SK-N-SH (cell line): Measurements from ENCODE around the gene CBX1. TPM values are rescaled to one million over a fixed set of nuclear protein-coding genes. Genes with fewer than 3 reads are reported as not detected.

ENCODE experiments used
- CTCF ChIA-PET: fragments of 300-600, 350-600 bp; formaldehyde crosslinking; extraction: SDS; loops from one replicate; lab custom pipeline; 2021; lab: Yijun Ruan, JAX
- POLR2A ChIA-PET: fragments of 350-600 bp; sonication (Branson Sonifier 250); formaldehyde crosslinking; extraction: SDS; loops from one replicate; lab custom pipeline; 2020; ENCODE audit warnings: antibody characterized with exemption, inconsistent platforms; lab: Yijun Ruan, JAX
- DNase-seq: peaks from one replicate; pipeline ENCODE4 v3.0.0; 2012
- H2AFZ ChIP-seq: fragments of 200-600 bp; sonication (generic); 2 replicates; pipeline ENCODE4 v1.8.1; 2016; ENCODE audit warnings: antibody characterized with exemption, mild to moderate bottlenecking, low read depth
- H3F3A ChIP-seq: fragments of 200-600 bp; sonication (generic); replicated peaks from 2 replicates; pipeline ENCODE3; 2016; ENCODE audit warnings: antibody characterized with exemption, mild to moderate bottlenecking; ENCODE audit not compliant: insufficient read depth
- H3K27ac ChIP-seq, 2 experiments: fragments of 200-500 bp in 1 of 2; fragments of 200-600 bp in 1 of 2; sonication (Bioruptor generic) in 1 of 2; sonication (generic), shearing (Covaris generic) in 1 of 2; 2 replicates each; pipeline versions ENCODE4 v1.5.1 to v1.6.1; 2014 to 2016; ENCODE audit warnings: low read depth in 2 of 2, inconsistent platforms in 1 of 2, low read length in 1 of 2, mild to moderate bottlenecking in 1 of 2, mixed read lengths in 1 of 2
- H3K27me3 ChIP-seq: fragments of 200-600 bp; sonication (generic), shearing (Covaris generic); 2 replicates; pipeline ENCODE4 v1.6.1; 2016; ENCODE audit warnings: mixed run types; ENCODE audit not compliant: insufficient read depth
- H3K36me3 ChIP-seq, 2 experiments: fragments of 200-500 bp in 1 of 2; fragments of 200-600 bp in 1 of 2; sonication (Bioruptor generic) in 1 of 2; sonication (generic) in 1 of 2; replicated peaks in 1 of 2; 2 replicates each; pipeline versions ENCODE3 to v1.5.1; 2014 to 2016; ENCODE audit warnings: low read length in 1 of 2, mild to moderate bottlenecking in 1 of 2; ENCODE audit not compliant: insufficient read depth in 2 of 2, control insufficient read depth in 1 of 2
- H3K4me1 ChIP-seq, 2 experiments: fragments of 200-500 bp in 1 of 2; fragments of 200-600 bp in 1 of 2; sonication (Bioruptor generic) in 1 of 2; sonication (generic), shearing (Covaris generic) in 1 of 2; 2 replicates each; pipeline versions ENCODE4 v1.5.1 to v1.6.1; 2014 to 2016; ENCODE audit warnings: low read depth in 1 of 2, low read length in 1 of 2, mixed run types in 1 of 2; ENCODE audit not compliant: insufficient read depth in 2 of 2, control insufficient read depth in 1 of 2
- H3K4me2 ChIP-seq: fragments of 200-600 bp; sonication (generic), shearing (Covaris generic); 2 replicates; pipeline ENCODE4 v1.6.1; 2017; ENCODE audit warnings: mixed run types
- H3K4me3 ChIP-seq, 2 experiments: fragments of 200-500 bp in 1 of 2; fragments of 200-600 bp in 1 of 2; sonication (Bioruptor generic) in 1 of 2; sonication (generic), shearing (Covaris generic) in 1 of 2; 2 replicates each; pipeline versions ENCODE4 v1.5.1 to v1.8.1; 2014 to 2016; ENCODE audit warnings: low read depth in 2 of 2, inconsistent platforms in 1 of 2, low read length in 1 of 2, mild to moderate bottlenecking in 1 of 2, mixed read lengths in 1 of 2, moderate library complexity in 1 of 2
- H3K79me2 ChIP-seq: fragments of 200-600 bp; sonication (generic); 2 replicates; pipeline ENCODE4 v1.8.1; 2017; ENCODE audit warnings: mild to moderate bottlenecking; ENCODE audit not compliant: insufficient read depth
- H3K9ac ChIP-seq: fragments of 200-600 bp; sonication (generic); 2 replicates; pipeline ENCODE4 v1.6.1; 2017; ENCODE audit warnings: mixed run types
- H3K9me2 ChIP-seq: fragments of 200-600 bp; sonication (generic); 2 replicates; pipeline ENCODE4 v1.6.1; 2017; ENCODE audit warnings: mixed run types
- H3K9me3 ChIP-seq: fragments of 200-600 bp; sonication (generic); 2 replicates; pipeline ENCODE4 v1.6.1; 2017; ENCODE audit warnings: mixed run types, mild to moderate bottlenecking, moderate library complexity
- H4K20me1 ChIP-seq: fragments of 200-600 bp; sonication (generic); 2 replicates; pipeline ENCODE4 v1.6.1; 2017; ENCODE audit warnings: mild to moderate bottlenecking, mixed run types; ENCODE audit not compliant: insufficient read depth
- CHD2 ChIP-seq: fragments of 150-350 bp; IDR thresholded peaks from 2 replicates; pipeline ENCODE4 v1.6.1; 2018; ENCODE audit warnings: low read length; ENCODE audit not compliant: partially characterized antibody
- EZH2phosphoT487 ChIP-seq: fragments of 200-600 bp; sonication (generic); IDR thresholded peaks from 2 replicates; pipeline ENCODE4 v1.6.1; 2017; ENCODE audit warnings: low read depth, mixed run types, mild to moderate bottlenecking, antibody characterized with exemption, moderate library complexity, borderline replicate concordance
- FOSL2 ChIP-seq: IDR thresholded peaks from 2 replicates; pipeline ENCODE4 v1.4.0; 2012; ENCODE audit warnings: low read depth, mild to moderate bottlenecking, moderate library complexity, borderline replicate concordance
- FOXJ3 ChIP-seq: sonication (generic); formaldehyde crosslinking; IDR thresholded peaks from 2 replicates; pipeline ENCODE4 v1.5.1; 2020; ENCODE audit warnings: mild to moderate bottlenecking, missing genetic modification reagents
- GABPA ChIP-seq: IDR thresholded peaks from 2 replicates; pipeline ENCODE4 v1.4.0; 2012; ENCODE audit warnings: low read depth, mild to moderate bottlenecking
- GATA2 ChIP-seq: sonication (generic); formaldehyde crosslinking; IDR thresholded peaks from 2 replicates; pipeline ENCODE4 v1.5.0; 2020; ENCODE audit warnings: mild to moderate bottlenecking, missing genetic modification reagents
- MXI1 ChIP-seq: IDR thresholded peaks from 2 replicates; pipeline ENCODE4 v1.6.1; 2012; ENCODE audit warnings: mild to moderate bottlenecking, low read depth, low read length, improper control_type of control experiment
- NRF1 ChIP-seq: IDR thresholded peaks from 2 replicates; pipeline ENCODE4 v1.6.1; 2012; ENCODE audit warnings: low read depth, mild to moderate bottlenecking, low read length
- RAD21 ChIP-seq: IDR thresholded peaks from 2 replicates; pipeline ENCODE4 v1.6.1; 2012; ENCODE audit warnings: mild to moderate bottlenecking, low read length
- SMC3 ChIP-seq: IDR thresholded peaks from 2 replicates; pipeline ENCODE4 v1.6.1; 2012; ENCODE audit warnings: low read depth, low read length, improper control_type of control experiment
- TAF1 ChIP-seq: IDR thresholded peaks from 2 replicates; pipeline ENCODE4 v1.6.1; 2012; ENCODE audit warnings: low read depth, mild to moderate bottlenecking, low read length, moderate library complexity, borderline replicate concordance
- TCF12 ChIP-seq: IDR thresholded peaks from 2 replicates; pipeline ENCODE4 v1.4.0; 2012
- YY1 ChIP-seq: IDR thresholded peaks from 2 replicates; pipeline ENCODE4 v1.4.0; 2012; ENCODE audit warnings: low read depth, mild to moderate bottlenecking
- ZBTB33 ChIP-seq: IDR thresholded peaks from 2 replicates; pipeline ENCODE4 v1.4.0; 2012; ENCODE audit warnings: low read depth, borderline replicate concordance
- WGBS: methylation state at CpG from one replicate; pipeline ENCODE4 v1.1.6; 2017; ENCODE audit warnings: low lambda C conversion rate; 5-methylcytosine and 5-hydroxymethylcytosine counted together
- polyA plus RNA-seq, 3 experiments: library from polyadenylated mRNA; depleted of rRNA; stranded (reverse); fragments of >200 nt; gene quantifications; 2 replicates each; pipeline ENCODE4 v1.2.3, GENCODE V29; 2012
- TF ChIP-seq, protein P1 (sequence below): IDR thresholded peaks from 2 replicates; pipeline ENCODE4 v1.6.1; 2012; ENCODE audit warnings: mild to moderate bottlenecking, low read depth, low read length, moderate library complexity
- TF ChIP-seq, protein P2 (sequence below): IDR thresholded peaks from 2 replicates; pipeline ENCODE4 v1.4.0; 2012; ENCODE audit warnings: low read depth
- TF ChIP-seq, protein P3 (sequence below): fragments of 150-350 bp; IDR thresholded peaks from 2 replicates; pipeline ENCODE4 v1.6.1; 2017; ENCODE audit warnings: antibody characterized with exemption, low read length, low read depth, borderline replicate concordance
- TF ChIP-seq, protein P4 (sequence below): fragments of 150-350 bp; IDR thresholded peaks from 2 replicates; pipeline ENCODE4 v1.6.1; 2016; ENCODE audit warnings: mild to moderate bottlenecking, low read depth, low read length

The CBX1 gene
- polyA plus RNA-seq, 1 of the 3 experiments (the other 2 are of a cell fraction), result 102 TPM

DNA sequence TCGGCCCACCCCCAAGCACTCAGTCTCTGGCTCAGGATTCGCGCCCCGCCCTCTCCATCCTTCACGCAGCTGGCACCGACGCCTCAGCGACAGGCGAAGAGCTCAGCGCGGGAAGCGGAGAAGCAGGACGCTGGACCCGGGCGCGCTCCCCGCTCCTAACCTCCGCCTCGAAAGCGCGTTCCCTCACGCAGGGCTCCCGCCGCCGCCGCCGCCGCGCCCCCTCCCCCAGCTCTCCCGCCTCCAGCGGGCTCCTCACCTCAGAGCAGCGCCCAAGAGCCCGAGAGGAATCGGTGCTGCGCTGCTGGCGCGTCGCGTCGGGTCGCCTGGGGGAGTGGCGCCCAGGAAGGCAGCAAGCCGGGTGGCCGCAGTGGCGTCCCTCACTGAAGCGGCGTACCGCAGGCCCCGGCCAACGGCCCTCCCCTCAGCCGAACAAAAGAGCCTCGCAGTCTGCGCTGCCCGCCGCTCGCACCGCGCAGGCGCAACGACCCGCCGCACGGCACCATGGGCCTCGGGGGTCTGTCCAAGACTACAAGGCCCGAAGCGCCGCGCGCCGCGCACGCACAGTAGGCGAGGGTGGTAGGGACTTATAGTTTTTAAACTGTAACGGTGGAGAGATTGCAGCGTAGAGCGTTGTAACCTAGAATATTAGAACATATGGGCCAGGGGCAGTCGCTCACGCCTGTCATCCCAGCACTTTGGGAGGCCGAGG lies at the start of gene CBX1 (continued):
- TF ChIP-seq, protein P1, sequence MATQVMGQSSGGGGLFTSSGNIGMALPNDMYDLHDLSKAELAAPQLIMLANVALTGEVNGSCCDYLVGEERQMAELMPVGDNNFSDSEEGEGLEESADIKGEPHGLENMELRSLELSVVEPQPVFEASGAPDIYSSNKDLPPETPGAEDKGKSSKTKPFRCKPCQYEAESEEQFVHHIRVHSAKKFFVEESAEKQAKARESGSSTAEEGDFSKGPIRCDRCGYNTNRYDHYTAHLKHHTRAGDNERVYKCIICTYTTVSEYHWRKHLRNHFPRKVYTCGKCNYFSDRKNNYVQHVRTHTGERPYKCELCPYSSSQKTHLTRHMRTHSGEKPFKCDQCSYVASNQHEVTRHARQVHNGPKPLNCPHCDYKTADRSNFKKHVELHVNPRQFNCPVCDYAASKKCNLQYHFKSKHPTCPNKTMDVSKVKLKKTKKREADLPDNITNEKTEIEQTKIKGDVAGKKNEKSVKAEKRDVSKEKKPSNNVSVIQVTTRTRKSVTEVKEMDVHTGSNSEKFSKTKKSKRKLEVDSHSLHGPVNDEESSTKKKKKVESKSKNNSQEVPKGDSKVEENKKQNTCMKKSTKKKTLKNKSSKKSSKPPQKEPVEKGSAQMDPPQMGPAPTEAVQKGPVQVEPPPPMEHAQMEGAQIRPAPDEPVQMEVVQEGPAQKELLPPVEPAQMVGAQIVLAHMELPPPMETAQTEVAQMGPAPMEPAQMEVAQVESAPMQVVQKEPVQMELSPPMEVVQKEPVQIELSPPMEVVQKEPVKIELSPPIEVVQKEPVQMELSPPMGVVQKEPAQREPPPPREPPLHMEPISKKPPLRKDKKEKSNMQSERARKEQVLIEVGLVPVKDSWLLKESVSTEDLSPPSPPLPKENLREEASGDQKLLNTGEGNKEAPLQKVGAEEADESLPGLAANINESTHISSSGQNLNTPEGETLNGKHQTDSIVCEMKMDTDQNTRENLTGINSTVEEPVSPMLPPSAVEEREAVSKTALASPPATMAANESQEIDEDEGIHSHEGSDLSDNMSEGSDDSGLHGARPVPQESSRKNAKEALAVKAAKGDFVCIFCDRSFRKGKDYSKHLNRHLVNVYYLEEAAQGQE, result peak; percentile 13; the same call in 1 of the 2 replicates
- TF ChIP-seq, protein P2, sequence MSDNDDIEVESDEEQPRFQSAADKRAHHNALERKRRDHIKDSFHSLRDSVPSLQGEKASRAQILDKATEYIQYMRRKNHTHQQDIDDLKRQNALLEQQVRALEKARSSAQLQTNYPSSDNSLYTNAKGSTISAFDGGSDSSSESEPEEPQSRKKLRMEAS, result peak; percentile 60
- TF ChIP-seq EZH2phosphoT487 (no peak), TCF12 (peak; percentile 7; the same call in 1 of the 2 replicates), FOXJ3 (CRISPR knock-in tag) (peak; percentile 62), RAD21 (no peak), CHD2 (peak; percentile 72), GABPA (no peak; the same call in 1 of the 2 replicates), GATA2 (CRISPR knock-in tag) (no peak)
- TF ChIP-seq, protein P3, sequence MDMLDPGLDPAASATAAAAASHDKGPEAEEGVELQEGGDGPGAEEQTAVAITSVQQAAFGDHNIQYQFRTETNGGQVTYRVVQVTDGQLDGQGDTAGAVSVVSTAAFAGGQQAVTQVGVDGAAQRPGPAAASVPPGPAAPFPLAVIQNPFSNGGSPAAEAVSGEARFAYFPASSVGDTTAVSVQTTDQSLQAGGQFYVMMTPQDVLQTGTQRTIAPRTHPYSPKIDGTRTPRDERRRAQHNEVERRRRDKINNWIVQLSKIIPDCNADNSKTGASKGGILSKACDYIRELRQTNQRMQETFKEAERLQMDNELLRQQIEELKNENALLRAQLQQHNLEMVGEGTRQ, result no peak
- TF ChIP-seq, all 33 proteins: peak for 14

GRCh38 chr17:48150597-48151001 lies 49.3 kb upstream of the CBX1 start:
- H3F3A ChIP-seq, result no peaks in the 10 kb centered on the region
- H3K4me1 ChIP-seq, result peaks cover 4 to 15% of the 10 kb centered on the region in 2 experiments; a peak in 3 of 4 replicates
- ChIA-PET CTCF (interaction anchor here (0.6 to 1.2 kb wide), 4 partner anchors 50 to 468 kb away, joined by 3 to 5 read pairs (median 3); partner anchors contain the start of gene CDK5RAP3), POLR2A (no interaction called here)
- no peaks in the 10 kb centered on the region for H3K9me3 ChIP-seq
- no peak for DNase-seq
- no peaks in the 10 kb centered on the region for H3K9me2 ChIP-seq
- H3K36me3 ChIP-seq, result no peaks in the 10 kb centered on the region
- 42% methylated on average over 11 of the region's 11 CpGs for WGBS
- no peak overlapping the region for H2AFZ ChIP-seq
- no peak overlapping the region for H3K4me3 ChIP-seq
- no peaks in the 10 kb centered on the region for H4K20me1 ChIP-seq
- peaks cover 96% of the 10 kb centered on the region for H3K27me3 ChIP-seq
- no peak overlapping the region for H3K27ac ChIP-seq
- no peaks in the 10 kb centered on the region for H3K79me2 ChIP-seq
- H3K4me2 ChIP-seq, result no peak overlapping the region
- no peak overlapping the region for H3K9ac ChIP-seq
- TF ChIP-seq EZH2phosphoT487 (no peak), YY1 (no peak), ZBTB33 (no peak), FOXJ3 (CRISPR knock-in tag) (no peak), MXI1 (no peak), TAF1 (no peak), FOSL2 (no peak), TCF12 (no peak), SMC3 (no peak), NRF1 (no peak)
- TF ChIP-seq, protein P3, result no peak
- TF ChIP-seq, protein P4, sequence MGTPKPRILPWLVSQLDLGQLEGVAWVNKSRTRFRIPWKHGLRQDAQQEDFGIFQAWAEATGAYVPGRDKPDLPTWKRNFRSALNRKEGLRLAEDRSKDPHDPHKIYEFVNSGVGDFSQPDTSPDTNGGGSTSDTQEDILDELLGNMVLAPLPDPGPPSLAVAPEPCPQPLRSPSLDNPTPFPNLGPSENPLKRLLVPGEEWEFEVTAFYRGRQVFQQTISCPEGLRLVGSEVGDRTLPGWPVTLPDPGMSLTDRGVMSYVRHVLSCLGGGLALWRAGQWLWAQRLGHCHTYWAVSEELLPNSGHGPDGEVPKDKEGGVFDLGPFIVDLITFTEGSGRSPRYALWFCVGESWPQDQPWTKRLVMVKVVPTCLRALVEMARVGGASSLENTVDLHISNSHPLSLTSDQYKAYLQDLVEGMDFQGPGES, result no peak
